Lower leg skin (tissue), 3 donors: ENCODE data around the gene GRM5.
"Not testable (repeated sequence)": the region's sequence is repeated elsewhere in the genome, so short reads cannot be mapped to it uniquely, and the experiment has no call there.

Source experiments
- POLR2A ChIP-seq, 2 donors: fragments of 450-650 bp; IDR thresholded peaks; one replicate each; pipeline ENCODE4 v1.6.1; 2016 to 2017; ENCODE audit warnings: antibody characterized with exemption in 2 of 2, mild to moderate bottlenecking in 1 of 2, moderate library complexity in 1 of 2
- TF ChIP-seq, protein P1 (sequence below), 3 donors: fragments of 450-650 bp; IDR thresholded peaks; one replicate each; pipeline ENCODE4 v1.5.1; 2016; ENCODE audit warnings: antibody characterized with exemption in 3 of 3, mild to moderate bottlenecking in 3 of 3, moderate library complexity in 2 of 3

- TF ChIP-seq POLR2A (IDR thresholded peaks at IDR 0.05): not testable (repeated sequence)
- TF ChIP-seq, protein P1, sequence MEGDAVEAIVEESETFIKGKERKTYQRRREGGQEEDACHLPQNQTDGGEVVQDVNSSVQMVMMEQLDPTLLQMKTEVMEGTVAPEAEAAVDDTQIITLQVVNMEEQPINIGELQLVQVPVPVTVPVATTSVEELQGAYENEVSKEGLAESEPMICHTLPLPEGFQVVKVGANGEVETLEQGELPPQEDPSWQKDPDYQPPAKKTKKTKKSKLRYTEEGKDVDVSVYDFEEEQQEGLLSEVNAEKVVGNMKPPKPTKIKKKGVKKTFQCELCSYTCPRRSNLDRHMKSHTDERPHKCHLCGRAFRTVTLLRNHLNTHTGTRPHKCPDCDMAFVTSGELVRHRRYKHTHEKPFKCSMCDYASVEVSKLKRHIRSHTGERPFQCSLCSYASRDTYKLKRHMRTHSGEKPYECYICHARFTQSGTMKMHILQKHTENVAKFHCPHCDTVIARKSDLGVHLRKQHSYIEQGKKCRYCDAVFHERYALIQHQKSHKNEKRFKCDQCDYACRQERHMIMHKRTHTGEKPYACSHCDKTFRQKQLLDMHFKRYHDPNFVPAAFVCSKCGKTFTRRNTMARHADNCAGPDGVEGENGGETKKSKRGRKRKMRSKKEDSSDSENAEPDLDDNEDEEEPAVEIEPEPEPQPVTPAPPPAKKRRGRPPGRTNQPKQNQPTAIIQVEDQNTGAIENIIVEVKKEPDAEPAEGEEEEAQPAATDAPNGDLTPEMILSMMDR (IDR thresholded peaks at IDR 0.05): not testable (repeated sequence)
Measured at GRCh38 chr11:89065651-89066201, at the start of gene GRM5.
